ENCODE data around the gene KDM3B.
"Not testable (repeated sequence)": the region's sequence is repeated elsewhere in the genome, so short reads cannot be mapped to it uniquely, and the experiment has no call there.

Gene KDM3B

GRCh38 chr5:138468133-138468965 is 115.9 kb downstream of the KDM3B start:
- DNase-seq, result peak; percentile 67

GRCh38 chr5:138468966-138469539 is 116.6 kb downstream of the KDM3B start:
- DNase-seq, result no peak

- no peak for DNase-seq
These were observed 117.2 kb downstream of the KDM3B start for GRCh38 chr5:138469540-138470321.

- no peak for DNase-seq
These were observed 118.0 kb downstream of the KDM3B start for GRCh38 chr5:138470322-138471051.

GRCh38 chr5:138471052-138471361 is 118.5 kb downstream of the KDM3B start:
- DNase-seq, result no peak

GRCh38 chr5:138472353-138472752 is 119.9 kb downstream of the KDM3B start:
- DNase-seq, result no peak

- not testable (repeated sequence) for DNase-seq
These were observed 120.7 kb downstream of the KDM3B start for GRCh38 chr5:138473151-138473550.

GRCh38 chr5:138476918-138477317 is 124.4 kb downstream of the KDM3B start:
- no peak for DNase-seq

GRCh38 chr5:138482638-138483037 is 130.2 kb downstream of the KDM3B start:
- DNase-seq, result no peak
